GM19025 (cell line): ENCODE results near the gene ASTN2.

Source experiments
- ATAC-seq: cut with Tn5 transposase; IDR thresholded peaks from one replicate; pipeline ENCODE4 v1.9.1; 2021; ENCODE audit warnings: mild to moderate bottlenecking, low read depth, moderate library complexity; ENCODE audit not compliant: unreplicated experiment

ASTN2 gene

DNA sequence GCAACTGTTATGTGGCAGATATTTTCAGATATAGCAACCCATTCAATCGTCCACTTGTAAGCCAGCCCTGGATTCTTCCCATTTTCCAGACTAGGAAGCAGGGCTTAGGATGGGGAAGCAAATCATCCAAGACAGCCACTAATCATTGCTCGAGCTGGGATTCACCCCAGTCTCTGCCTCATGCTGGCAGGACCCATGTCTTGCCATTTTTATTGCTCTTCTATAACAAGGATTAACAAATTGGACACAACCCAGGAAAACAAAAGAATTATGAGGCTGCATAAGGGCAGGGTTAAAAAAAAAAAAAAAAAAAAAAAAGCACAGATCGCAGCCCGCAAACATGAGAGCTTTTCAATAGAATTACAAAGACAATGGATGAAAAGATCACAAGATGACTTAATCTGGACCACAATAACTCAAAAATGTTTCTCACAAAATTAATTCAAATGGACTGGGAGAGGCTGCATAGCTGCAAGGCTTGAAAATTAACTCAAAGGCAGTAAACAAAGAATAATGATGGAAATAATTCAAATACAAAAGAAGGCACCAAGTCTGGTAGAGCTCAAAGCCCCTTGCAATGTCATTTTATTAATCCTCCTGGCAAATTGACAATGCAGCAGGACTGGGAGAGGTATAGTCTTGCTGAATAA, 40.7 kb downstream of the ASTN2 start:
- no peak for ATAC-seq

DNA sequence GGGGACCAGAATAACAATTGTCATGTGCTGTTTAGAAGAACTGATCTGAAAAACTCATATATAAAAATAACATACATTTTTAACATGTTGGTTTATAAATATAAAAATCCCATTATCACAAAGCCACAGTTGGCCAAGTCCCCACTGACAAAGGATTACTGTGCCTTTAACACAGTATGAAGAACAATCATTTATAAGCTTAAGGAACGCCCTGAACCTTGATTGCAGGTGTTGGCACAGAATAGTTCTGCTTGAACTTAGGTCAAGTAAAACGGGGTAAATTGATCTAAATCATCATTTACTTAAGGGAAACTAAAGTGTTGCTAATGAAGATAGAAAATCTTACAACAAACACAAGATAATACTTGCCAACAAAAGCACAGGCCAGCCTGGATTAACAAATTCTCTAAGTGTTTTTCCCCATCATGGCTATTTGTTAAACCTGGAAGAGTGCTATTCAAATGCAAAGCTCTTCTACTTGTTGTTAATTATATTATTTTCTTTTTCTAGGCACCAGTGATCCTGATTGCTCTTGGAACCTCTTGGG, 46.1 kb downstream of the ASTN2 start:
- no peak for ATAC-seq

DNA sequence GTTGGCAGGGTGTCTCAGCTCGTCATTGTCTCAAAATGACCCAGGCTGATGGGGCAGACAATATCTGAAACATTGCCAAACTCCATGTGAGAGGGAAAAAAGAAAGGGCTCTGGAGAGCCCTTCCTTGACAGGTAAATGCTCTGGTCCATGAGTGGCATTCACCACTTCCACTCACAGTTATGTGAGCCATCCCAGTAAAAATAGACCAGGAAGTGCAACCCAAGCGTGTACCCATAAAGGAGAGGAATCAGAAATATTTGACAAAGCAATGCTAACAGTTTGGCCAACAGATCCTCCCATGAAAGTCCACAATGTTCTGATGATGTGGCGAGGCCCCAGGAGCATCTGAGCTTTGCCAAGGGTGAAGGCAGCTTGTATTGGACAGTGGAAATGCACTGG, 49.4 kb downstream of the ASTN2 start:
- ATAC-seq, result no peak

DNA sequence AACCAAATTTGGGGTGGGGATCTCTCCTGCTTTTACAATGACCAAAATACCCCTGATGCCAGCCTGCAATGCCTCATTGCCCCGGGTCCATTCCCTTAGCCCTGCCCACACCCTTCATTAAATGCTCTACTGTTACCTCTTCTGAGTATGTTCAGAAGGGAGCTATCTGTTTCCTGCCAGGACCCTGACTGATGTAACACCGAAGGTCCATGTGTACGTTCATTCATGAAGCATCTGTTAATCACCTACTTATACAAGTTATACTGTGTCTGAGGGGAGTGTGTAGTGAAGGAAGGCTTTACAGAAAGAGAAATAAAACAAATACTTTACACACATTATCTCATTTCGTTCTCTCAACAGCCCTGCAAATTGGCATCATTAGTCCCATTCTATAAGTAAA, 51.9 kb downstream of the ASTN2 start:
- no peak for ATAC-seq

DNA sequence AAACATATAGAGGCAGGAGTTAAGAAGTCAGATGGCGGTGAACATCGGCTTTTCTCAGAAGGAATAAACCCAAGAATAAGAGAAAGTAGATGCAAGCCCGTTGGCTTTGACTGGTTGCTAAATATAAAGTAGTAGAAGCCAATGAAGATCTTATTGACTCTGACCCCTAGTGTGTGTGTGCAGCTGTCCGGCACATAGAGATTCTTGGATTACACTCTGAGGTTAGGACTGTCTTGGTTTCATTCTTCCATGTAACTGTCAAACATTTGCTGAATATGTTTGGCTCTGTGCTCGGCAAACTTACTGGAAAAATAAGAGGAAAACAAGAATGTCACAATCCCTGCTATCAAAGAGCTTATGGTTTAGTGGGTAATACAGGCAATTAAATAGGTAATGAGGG, 54.9 kb downstream of the ASTN2 start:
- ATAC-seq, result no peak

DNA sequence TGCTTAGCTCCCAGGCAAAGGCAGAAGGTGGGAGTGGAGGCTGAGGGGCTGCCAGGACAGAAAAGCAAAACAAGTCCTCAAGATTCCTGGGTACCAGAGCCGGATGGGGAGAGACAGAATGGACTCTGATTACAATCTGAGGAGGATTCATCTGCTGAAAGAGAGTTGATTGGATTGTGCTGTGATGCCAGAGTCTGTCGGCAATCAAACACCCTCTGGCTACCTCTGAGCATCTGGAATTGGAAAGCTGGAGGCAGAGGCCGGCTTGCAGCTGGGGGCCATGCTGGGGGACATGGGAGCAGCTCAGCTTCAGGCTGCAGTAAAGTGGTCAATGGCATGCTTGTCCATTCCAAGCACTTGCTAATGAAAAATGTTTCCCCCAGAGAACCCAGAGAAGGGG, 59.3 kb downstream of the ASTN2 start:
- ATAC-seq, result no peak

DNA sequence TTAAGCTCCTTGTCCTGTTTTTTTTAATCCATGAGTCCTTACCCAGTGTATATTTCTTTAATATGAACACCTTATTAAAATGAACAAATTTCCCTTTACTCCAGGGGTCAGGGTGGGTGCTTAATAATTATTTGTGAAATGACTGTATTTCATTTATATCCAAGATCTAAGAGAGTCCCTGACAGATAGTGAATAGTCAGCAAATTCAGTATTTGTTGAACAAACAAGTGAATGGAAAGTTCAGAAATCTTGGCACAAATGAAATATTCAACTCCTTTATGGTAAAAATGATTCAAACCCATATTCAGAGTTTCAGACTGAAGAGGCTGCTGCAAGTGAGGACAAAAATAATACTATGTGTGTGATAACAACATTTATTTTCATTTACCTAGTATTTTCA, 59.9 kb downstream of the ASTN2 start:
- ATAC-seq, result no peak

DNA sequence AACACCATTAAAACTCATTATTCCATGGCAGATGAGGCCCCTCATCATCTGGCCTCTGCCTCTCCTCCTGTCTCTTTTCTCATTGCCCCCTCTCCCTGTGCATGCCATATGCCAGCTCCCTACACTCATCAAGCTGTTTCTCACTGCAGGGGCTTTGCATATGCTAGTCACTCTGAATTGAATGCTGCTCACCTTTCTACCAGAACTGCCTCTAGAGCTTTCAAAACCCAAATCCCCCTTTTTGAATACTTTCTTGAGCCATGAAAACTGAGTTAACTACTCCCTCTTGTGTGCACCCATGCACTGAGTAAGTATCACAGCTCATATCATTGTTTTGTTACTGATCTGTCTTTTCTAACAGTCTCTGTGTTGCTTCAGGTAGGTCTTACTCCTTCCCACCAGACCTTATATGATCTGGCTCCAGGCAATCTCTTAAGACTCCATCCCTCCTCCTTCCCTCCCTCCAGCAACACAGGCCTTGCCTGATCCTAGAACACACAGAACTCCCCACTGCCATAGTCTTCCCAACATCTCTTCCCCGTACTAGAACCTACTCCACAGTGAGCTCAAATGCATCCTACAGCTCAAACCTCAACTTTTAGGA, 60.5 kb downstream of the ASTN2 start:
- no peak for ATAC-seq

DNA sequence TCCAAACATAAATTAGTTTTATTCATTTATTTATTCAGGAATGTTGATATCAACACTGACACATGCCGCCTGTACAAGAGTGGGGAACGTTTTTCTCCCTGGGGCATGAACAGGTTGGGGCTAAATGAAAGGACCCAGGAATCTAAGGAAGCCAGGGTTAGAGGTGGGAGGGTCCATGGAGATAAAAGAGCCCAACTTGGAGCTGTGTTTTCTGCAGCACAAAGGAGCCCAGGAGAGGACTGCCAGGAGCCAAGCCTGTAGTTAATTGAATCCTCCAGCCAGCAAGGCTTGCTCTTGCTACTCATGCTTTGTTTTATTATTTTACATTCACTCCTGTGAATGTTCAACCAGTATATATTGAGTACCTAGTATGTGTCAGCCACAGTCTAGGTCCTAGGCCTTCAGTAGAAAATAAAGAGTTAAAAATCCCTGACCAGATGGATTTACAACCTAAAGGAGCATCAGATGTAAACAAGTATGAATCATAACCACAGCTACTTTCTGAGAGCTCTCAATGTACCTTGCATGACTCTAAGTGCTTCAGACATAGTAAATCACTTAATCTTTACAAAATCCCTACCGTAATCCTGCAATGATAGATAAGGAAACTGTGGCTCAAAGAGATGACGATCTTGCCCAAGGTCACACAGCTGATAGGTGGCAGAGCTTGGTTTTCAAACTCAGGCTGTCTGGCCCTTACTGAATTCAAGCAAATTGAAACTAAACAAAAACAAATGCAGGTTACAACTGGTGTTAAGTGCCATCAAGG, 69.8 kb downstream of the ASTN2 start:
- no peak for ATAC-seq

DNA sequence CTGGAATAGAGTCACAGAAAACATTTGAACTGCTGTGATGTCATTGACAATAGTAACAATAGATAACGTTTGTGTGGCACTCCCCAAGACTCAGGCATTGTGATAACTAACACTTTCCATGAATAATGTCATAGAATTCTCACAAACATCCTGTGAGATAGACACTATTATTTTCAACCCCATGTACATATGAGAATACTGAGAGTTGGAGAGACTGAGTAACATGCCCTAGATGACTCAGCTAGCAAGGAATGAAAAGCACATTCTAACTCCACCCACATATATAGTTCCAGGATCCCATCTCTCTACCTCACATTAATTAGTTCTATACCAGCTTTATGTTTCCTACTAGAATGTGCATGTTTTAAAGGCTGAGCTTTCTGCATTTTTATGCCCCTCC, 71.4 kb downstream of the ASTN2 start:
- no peak for ATAC-seq

DNA sequence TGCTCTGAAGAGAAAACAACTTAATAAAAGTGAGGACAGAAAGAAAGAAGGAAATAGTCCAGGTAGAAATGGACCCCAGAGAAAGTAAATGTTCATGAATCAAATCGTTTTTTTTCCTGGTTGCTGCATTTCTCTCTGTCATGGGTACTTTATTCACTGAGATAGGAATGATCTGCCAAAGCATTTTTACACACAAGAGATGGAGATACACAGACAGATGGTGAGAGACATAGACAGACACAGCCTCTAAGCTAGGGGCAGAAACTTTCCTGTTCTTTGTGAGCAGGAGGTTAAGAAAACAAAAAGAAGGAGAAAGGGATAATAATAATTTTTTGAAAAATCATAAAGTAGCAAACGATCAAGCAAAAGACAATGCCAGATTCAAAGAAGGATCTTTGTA, 73.7 kb downstream of the ASTN2 start:
- ATAC-seq, result no peak

DNA sequence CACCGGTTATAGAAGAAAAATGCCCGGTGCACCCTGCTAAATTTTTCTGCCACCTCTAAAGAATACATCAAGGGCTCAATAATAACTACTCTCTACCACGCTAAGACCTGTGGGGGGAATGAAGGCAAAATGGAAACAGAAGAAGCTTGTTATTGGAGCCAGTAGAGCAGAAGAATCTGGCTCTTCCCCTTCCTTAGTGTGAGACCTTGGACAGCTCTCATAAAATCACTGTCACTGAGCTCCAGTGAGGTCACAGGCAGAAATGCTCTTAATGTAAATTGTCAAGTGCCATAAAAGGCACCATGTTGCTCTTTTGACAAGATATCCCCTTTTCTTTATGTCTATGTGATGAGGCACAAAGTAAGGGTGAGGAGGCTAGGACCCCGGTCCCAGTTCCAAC, 74.4 kb downstream of the ASTN2 start:
- no peak for ATAC-seq

DNA sequence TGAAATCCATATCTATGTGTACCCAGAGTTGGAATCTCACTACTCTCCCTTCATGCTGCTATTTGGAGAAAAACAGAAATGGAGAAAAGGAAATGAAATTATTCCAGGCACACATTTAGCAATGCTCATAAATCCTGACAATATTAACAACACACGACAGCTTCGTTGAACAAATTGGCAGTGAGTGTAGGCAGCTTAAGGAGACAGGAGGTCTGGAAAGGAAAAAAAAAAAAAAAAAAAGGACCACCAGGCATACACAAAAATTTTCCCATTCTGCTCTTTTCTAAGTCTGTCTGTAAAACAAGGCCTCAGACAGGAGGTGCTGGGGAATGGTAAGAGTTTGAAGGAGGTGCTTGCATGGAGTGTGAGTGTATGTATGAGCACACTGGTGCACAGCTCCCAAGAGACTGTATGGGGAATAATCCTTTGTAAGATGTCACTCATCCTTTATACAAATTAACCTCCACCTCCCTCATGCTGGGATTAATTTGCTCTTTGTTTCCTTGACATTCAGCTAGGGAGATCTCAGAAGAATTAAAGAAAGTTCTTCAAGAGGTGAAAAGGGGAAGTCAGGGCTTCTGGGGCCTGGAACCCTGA, 78.9 kb downstream of the ASTN2 start:
- ATAC-seq, result no peak

DNA sequence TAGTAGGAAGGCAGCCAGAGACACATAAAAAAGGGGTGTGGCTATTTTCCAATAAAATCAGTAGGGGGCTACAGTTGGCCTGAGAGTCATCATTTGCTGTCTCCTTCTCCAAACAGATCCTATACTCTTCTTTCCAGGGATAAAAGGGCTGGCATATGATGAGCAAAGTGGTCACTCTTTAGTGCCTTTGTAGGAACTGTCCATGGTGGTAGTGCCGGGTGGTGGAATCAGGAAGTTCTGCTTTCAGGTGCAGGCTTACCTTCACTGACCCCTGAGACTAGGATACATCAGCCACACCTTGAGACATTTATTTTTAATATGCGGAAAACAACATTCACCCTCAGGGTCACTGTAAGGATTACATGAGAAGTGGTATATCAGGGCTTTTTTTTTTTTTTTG, 80.8 kb downstream of the ASTN2 start:
- no peak for ATAC-seq

DNA sequence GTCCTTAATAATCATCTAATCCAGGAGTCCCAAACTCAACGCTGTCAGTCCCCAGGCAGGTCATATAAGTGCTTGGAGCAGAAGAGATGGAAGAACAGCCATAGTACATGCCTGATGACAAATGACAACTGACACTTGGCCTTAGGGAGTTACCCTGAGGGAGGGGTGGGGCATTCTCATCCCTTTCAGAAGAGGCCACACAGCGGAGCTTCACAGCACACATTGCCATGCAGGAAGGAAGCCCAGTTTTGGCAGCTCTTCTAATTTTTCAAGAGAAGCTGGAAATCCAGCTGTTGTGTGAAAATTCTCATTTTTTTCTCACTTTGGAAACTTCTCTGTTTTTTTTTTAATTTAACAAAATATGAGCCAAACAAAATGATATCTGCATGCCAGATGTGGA, 89.0 kb downstream of the ASTN2 start:
- no peak for ATAC-seq

DNA sequence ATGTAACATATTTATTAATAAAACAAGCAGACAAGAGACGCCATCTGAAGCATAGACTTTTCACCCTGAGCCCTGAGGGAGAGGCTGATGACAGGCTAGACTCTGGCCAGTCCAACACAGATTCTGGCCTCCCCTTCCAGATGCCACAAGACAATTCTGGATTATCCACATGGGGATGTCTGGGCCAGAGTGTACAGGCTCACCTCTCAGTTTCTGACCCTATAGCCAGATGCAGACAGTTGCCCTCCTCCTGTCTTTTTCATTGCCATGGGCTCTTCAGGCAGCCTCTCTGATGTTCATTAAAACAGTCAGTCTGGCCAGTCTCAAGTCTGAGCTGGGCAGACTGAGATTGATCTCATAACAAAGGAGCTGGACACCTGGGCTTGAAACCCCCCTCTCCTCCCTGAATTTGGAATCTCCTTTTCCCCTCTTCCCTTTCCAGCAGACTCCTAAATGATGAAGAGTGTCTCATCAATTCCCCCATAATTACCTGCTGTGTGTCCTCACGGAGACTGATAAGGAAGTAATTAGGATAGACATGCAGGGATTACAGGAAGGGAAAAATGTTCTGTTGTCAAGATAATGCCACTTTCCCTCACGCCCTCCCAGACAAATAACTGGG, 89.6 kb downstream of the ASTN2 start:
- no peak for ATAC-seq

DNA sequence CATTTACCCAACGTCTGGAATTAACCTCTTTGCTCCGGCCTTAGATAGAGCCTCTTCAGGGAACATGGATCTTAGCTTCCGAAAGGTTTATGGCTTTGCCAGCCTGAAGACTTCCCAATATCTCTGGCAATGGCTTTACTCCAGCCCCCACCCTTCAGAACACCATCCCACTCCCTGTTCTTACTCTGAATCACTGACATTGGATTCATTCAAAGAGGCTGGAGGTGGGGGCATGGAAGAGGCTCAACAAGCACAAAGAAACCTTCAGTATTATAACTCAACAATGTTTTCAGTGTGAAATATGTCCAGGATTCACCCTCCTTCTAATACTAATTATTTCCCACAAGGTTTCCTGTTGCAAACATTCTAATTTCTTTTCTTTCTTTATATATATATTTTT, 91.5 kb downstream of the ASTN2 start:
- ATAC-seq, result no peak

DNA sequence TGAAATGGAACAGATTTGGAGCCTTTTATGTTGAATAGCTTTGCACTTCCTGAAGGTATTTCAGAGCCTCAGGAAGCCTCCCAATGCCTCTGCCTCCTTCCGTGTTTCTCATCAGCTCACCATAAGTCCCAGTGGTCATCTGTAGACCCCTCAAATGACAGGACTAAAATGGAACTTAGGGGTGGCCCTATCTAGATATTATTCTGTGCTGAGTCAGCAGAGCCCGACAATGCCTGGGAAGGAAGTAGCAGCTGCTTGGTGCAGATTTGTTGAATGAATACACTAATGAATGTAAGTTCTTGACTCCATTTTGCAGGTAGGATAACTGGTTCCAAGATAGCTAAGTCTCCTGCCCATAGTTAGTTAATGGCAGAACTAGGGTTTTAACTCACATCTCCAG, 97.7 kb downstream of the ASTN2 start:
- no peak for ATAC-seq

DNA sequence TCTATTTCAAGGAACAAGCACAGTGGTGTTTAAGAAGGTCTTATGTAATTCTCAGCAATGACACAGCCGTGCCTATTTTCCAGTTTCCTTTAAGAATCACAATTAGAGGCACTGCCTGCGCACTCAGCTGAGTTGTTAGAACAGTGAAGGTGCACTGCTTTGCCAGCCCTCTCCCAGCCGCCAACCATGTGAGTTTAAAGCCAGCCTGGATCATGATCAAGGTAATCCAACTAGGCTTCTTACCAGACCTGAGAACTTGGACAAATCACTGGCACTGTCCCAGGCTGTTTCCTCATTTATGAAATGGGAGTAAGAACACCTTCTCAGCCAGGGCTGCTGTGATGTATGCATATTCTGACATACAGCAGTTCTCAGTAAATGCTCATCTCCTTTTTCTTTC, 99.6 kb downstream of the ASTN2 start:
- no peak for ATAC-seq

DNA sequence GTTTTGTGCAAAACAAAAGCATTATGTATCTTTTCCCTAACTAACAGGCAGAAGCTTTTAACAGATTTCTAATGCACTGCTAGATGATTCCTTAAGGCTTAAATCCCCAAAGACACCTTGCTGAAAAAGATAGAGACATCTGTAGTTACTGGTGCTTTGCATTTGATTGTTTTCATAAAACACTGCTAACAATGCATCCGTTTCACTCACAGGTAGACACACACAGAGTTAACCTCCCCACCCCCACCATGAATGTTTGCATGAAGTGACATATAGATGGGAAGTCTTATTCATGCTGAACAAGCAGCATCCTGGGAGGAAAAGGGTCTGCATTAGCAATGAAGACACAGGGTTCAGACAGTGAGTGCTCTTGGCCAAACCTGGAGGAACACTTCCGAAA, 100.9 kb downstream of the ASTN2 start:
- no peak for ATAC-seq

DNA sequence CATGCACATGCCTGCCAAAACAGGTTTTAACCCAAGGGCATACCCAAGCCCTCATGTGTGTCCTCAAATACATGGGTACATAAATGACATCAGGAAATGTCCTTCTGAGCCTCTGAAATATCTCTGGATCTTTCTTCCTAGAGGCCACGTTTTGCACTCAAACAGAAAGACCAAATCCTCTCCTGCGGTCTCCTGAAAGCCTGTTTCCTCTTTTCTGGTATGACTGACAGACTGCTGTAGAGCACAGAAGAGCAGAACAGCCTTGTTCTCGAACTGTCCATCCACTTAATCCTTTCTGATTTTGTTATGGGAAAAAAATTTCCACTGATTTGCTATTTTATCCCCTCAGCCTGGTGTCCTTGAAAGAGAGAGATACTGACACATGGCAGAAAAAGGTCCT, 107.2 kb downstream of the ASTN2 start:
- no peak for ATAC-seq
